Liver (tissue), 9 donors: ENCODE measurements around the gene VWA3A. TPM values are rescaled to one million over a fixed set of nuclear protein-coding genes. Genes with fewer than 3 reads are reported as not detected.

ENCODE experiments used
- DNase-seq: peaks from one replicate; pipeline ENCODE4 v3.0.0-alpha.2; 2017; ENCODE audit warnings: low spot score
- H3K27ac ChIP-seq, 2 donors: one replicate each; pipeline ENCODE4 v1.7.0; 2013; ENCODE audit warnings: inconsistent platforms in 2 of 2, low read length in 2 of 2, control low read depth in 1 of 2, low read depth in 1 of 2, mild to moderate bottlenecking in 1 of 2
- H3K27me3 ChIP-seq, 4 donors: one replicate each; pipeline versions ENCODE4 v1.6.1 to v1.7.0; 2013; ENCODE audit warnings: low read length in 3 of 4, inconsistent platforms in 1 of 4, mild to moderate bottlenecking in 1 of 4, moderate library complexity in 1 of 4; ENCODE audit not compliant: control insufficient read depth in 4 of 4, insufficient read depth in 4 of 4
- H3K36me3 ChIP-seq, 4 donors: one replicate each; pipeline versions ENCODE4 v1.6.1 to v1.7.0; 2013; ENCODE audit warnings: low read length in 3 of 4, mild to moderate bottlenecking in 3 of 4, low read depth in 1 of 4, moderate library complexity in 1 of 4; ENCODE audit not compliant: control insufficient read depth in 4 of 4, insufficient read depth in 3 of 4
- H3K4me1 ChIP-seq, 4 donors: one replicate each; pipeline versions ENCODE4 v1.6.1 to v1.7.0; 2013; ENCODE audit warnings: low read length in 3 of 4, mild to moderate bottlenecking in 3 of 4, moderate library complexity in 1 of 4; ENCODE audit not compliant: control insufficient read depth in 4 of 4, insufficient read depth in 4 of 4
- H3K4me3 ChIP-seq, 3 donors: one replicate each; pipeline versions ENCODE4 v1.6.1 to v1.7.0; 2013; ENCODE audit warnings: low read length in 3 of 3, control low read depth in 1 of 3, low read depth in 1 of 3, mild to moderate bottlenecking in 1 of 3
- H3K9ac ChIP-seq, 2 donors: one replicate each; pipeline ENCODE4 v1.7.0; 2013; ENCODE audit warnings: low read length in 2 of 2, mild to moderate bottlenecking in 2 of 2, moderate library complexity in 2 of 2, control low read depth in 1 of 2, low read depth in 1 of 2
- H3K9me3 ChIP-seq, 4 donors: one replicate each; pipeline versions ENCODE4 v1.6.1 to v1.7.0; 2013; ENCODE audit warnings: low read length in 3 of 4; ENCODE audit not compliant: control insufficient read depth in 4 of 4
- ATF3 ChIP-seq: IDR thresholded peaks from 2 replicates; pipeline ENCODE4 v1.6.1; 2016; ENCODE audit warnings: antibody characterized with exemption
- CTCF ChIP-seq: fragments of 150-350 bp; IDR thresholded peaks from 2 replicates; pipeline ENCODE4 v1.5.1; 2017; ENCODE audit warnings: improper control_type of control experiment, low read depth, low read length; ENCODE audit not compliant: missing input control
- EGR1 ChIP-seq, 2 donors: IDR thresholded peaks; 2 replicates each; pipeline ENCODE4 v1.6.1; 2016 to 2018; ENCODE audit warnings: antibody characterized with exemption in 2 of 2, low read depth in 2 of 2
- FOXA1 ChIP-seq: IDR thresholded peaks from 2 replicates; pipeline ENCODE4 v1.6.1; 2016; ENCODE audit warnings: antibody characterized with exemption
- FOXA2 ChIP-seq: IDR thresholded peaks from 2 replicates; pipeline ENCODE4 v1.6.1; 2016; ENCODE audit warnings: antibody characterized with exemption
- GABPA ChIP-seq, 2 donors: IDR thresholded peaks in 1 of 2; conservative IDR thresholded peaks in 1 of 2; 2 replicates each; pipeline ENCODE4 v1.6.1; 2016; ENCODE audit warnings: antibody characterized with exemption in 2 of 2, mild to moderate bottlenecking in 1 of 2, moderate library complexity in 1 of 2
- HNF4A ChIP-seq, 2 donors: conservative IDR thresholded peaks; 2 replicates each; pipeline ENCODE4 v1.6.1; 2016; ENCODE audit warnings: antibody characterized with exemption in 2 of 2, mild to moderate bottlenecking in 2 of 2
- HNF4G ChIP-seq: IDR thresholded peaks from 2 replicates; pipeline ENCODE4 v1.6.1; 2016; ENCODE audit warnings: antibody characterized with exemption
- JUND ChIP-seq, 2 donors: IDR thresholded peaks; 2 replicates each; pipeline ENCODE4 v1.6.1; 2016; ENCODE audit warnings: antibody characterized with exemption in 2 of 2
- MAX ChIP-seq: IDR thresholded peaks from 2 replicates; pipeline ENCODE4 v1.6.1; 2016; ENCODE audit warnings: antibody characterized with exemption
- NR2F2 ChIP-seq: IDR thresholded peaks from 2 replicates; pipeline ENCODE4 v1.6.1; 2016; ENCODE audit warnings: antibody characterized with exemption
- RAD21 ChIP-seq, 2 donors: IDR thresholded peaks; 2 replicates each; pipeline ENCODE4 v1.6.1; 2016; ENCODE audit warnings: antibody characterized with exemption in 2 of 2, mild to moderate bottlenecking in 2 of 2
- REST ChIP-seq: IDR thresholded peaks from 2 replicates; pipeline ENCODE4 v1.6.1; 2016; ENCODE audit warnings: antibody characterized with exemption, mild to moderate bottlenecking
- RXRA ChIP-seq, 2 donors: IDR thresholded peaks; 2 replicates each; pipeline ENCODE4 v1.6.1; 2017 to 2018; ENCODE audit warnings: antibody characterized with exemption in 2 of 2, mild to moderate bottlenecking in 1 of 2
- SP1 ChIP-seq: IDR thresholded peaks from 2 replicates; pipeline ENCODE4 v1.6.1; 2018; ENCODE audit warnings: antibody characterized with exemption, mild to moderate bottlenecking
- TAF1 ChIP-seq: conservative IDR thresholded peaks from 2 replicates; pipeline ENCODE4 v1.6.1; 2016; ENCODE audit warnings: antibody characterized with exemption, mild to moderate bottlenecking
- YY1 ChIP-seq: IDR thresholded peaks from 2 replicates; pipeline ENCODE4 v1.6.1; 2016; ENCODE audit warnings: antibody characterized with exemption, mild to moderate bottlenecking
- ZBTB33 ChIP-seq: IDR thresholded peaks from 2 replicates; pipeline ENCODE4 v1.6.1; 2016; ENCODE audit warnings: antibody characterized with exemption
- WGBS: extraction: QIAGEN DNeasy Blood & Tissue Kit; methylation state at CpG from one replicate; pipeline ENCODE4 v1.1.7; 2013; 5-methylcytosine and 5-hydroxymethylcytosine counted together
- polyA plus RNA-seq, 2 donors: library from polyadenylated mRNA; stranded (reverse) in 1 of 2; unstranded in 1 of 2; fragments of 200-250 nt in 1 of 2; fragments of >200 nt in 1 of 2; fragmentation: Nextera tagmentation in 1 of 2; extraction: Ambion mirVana in 1 of 2; gene quantifications; one replicate each; pipeline versions ENCODE4 v1.2.1 to v1.2.3, GENCODE V29; 2013 to 2015
- total RNA-seq, 2 donors: library from RNA; depleted of rRNA; stranded (reverse); fragments of >200 nt; gene quantifications; one replicate each; pipeline ENCODE4 v1.2.3, GENCODE V29; 2014
- donor health status: healthy.
- donor health status: healthy.
- donor health status: healthy.
- donor health status: healthy.
- donor health status: healthy.

Gene VWA3A
- total and polyA plus RNA-seq, 4 donors = 0.05 to 0.17 TPM; not detected in 2

GRCh38 chr16:22123759-22124490, 31.6 kb downstream of the VWA3A start:
- TF ChIP-seq ZBTB33 (no peak), SP1 (no peak), RXRA (IDR thresholded peaks at IDR 0.05) (no peak), HNF4A (conservative IDR thresholded peaks at IDR 0.05) (no peak), GABPA (IDR thresholded peaks at IDR 0.05 in 1 of 2, conservative IDR thresholded peaks at IDR 0.05 in 1 of 2) (no peak), CTCF (no peak), MAX (no peak), YY1 (no peak)
- H3K4me1 ChIP-seq = no peaks in the 10 kb centered on the region
- H3K9me3 ChIP-seq = no peaks in the 10 kb centered on the region
- H3K36me3 ChIP-seq = no peaks in the 10 kb centered on the region
- no peak overlapping the region for H3K9ac ChIP-seq
- no peak for DNase-seq
- H3K27me3 ChIP-seq = no peaks in the 10 kb centered on the region
- H3K27ac ChIP-seq = no peak overlapping the region
- 95% methylated on average over 7 of the region's 7 CpGs for WGBS
- no peak overlapping the region for H3K4me3 ChIP-seq

GRCh38 chr16:22124583-22125284, 32.4 kb downstream of the VWA3A start:
- TF ChIP-seq REST (no peak), EGR1 (IDR thresholded peaks at IDR 0.05; ENCODE audit: low read depth in 2 of 2) (no peak), SP1 (no peak), HNF4A (conservative IDR thresholded peaks at IDR 0.05) (no peak), MAX (no peak), YY1 (no peak), JUND (IDR thresholded peaks at IDR 0.05) (no peak), NR2F2 (no peak), CTCF (no peak), ATF3 (no peak), FOXA2 (no peak), FOXA1 (no peak), RXRA (IDR thresholded peaks at IDR 0.05) (no peak), RAD21 (IDR thresholded peaks at IDR 0.05) (no peak), TAF1 (no peak), HNF4G (no peak)
- Histone ChIP-seq H3K36me3 (no peaks in the 10 kb centered on the region), H3K27ac (no peak overlapping the region), H3K9ac (no peak overlapping the region), H3K4me1 (no peaks in the 10 kb centered on the region), H3K27me3 (no peaks in the 10 kb centered on the region), H3K9me3 (no peaks in the 10 kb centered on the region), H3K4me3 (no peak overlapping the region)
- no peak for DNase-seq
- WGBS = 92% methylated on average over 6 of the region's 6 CpGs
